HUES6 (cell line): ENCODE data around the gene WWP2.

Experiments used
- H3K27ac ChIP-seq: 2 replicates; pipeline ENCODE4 v1.7.0; 2013; ENCODE audit warnings: low read depth, mild to moderate bottlenecking, low read length, inconsistent platforms
- H3K27me3 ChIP-seq: 2 replicates; pipeline ENCODE4 v1.6.1; 2013; ENCODE audit warnings: low read length; ENCODE audit not compliant: control insufficient read depth, insufficient read depth
- H3K36me3 ChIP-seq: 2 replicates; pipeline ENCODE4 v1.6.1; 2013; ENCODE audit warnings: low read length; ENCODE audit not compliant: control insufficient read depth, insufficient read depth
- H3K4me1 ChIP-seq: 2 replicates; pipeline ENCODE4 v1.6.1; 2013; ENCODE audit warnings: low read length; ENCODE audit not compliant: control insufficient read depth, insufficient read depth
- H3K4me3 ChIP-seq: 2 replicates; pipeline ENCODE4 v1.5.1; 2013; ENCODE audit warnings: low read depth, low read length
- H3K9ac ChIP-seq: one replicate; pipeline ENCODE4 v1.6.1; 2013; ENCODE audit warnings: mild to moderate bottlenecking, low read length
- H3K9me3 ChIP-seq: 2 replicates; pipeline ENCODE4 v1.6.1; 2013; ENCODE audit warnings: low read depth, low read length; ENCODE audit not compliant: control insufficient read depth, insufficient read depth

WWP2 gene

DNA sequence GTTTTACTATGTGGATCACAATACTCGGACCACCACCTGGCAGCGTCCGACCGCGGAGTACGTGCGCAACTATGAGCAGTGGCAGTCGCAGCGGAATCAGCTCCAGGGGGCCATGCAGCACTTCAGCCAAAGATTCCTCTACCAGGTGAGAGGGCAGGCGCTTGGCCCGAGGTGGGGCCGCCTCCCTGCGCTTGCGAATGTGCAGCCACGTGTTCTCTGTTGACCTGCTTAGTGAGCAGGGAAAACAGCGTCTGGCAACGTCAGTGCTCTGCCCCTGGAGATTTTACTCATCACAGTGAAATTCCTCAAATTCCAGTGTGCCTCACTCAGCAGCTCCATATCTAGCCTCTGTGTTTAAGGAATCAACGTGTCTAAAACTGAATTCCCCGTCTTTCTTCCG, 155.6 kb downstream of the WWP2 start:
- H3K4me3 ChIP-seq, result peak overlapping the region; percentile 11; the same call in 1 of the 2 replicates

DNA sequence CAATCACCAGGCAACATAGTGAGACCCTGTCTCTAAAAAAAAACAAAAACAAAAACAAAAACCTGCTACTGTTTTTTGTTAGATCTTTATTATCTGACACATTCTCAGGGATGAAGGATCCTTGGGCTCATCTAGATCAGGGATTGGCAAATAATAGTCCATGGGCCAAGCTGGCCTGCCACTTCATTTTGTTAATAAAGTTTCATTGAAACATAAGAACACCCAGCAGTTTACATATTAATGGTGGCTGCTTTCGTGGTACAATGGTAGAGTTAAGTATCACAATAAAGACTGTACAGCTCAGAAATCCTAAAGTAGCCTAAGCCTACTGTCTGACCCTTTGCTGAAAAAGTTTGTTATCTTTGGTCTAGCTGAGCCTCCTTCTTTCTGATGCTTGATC, 156.1 kb downstream of the WWP2 start:
- H3K9me3 ChIP-seq, result no peaks in the 10 kb centered on the region
- H3K27ac ChIP-seq, result peak overlapping the region; percentile 54; the same call in 1 of the 2 replicates
- H3K4me1 ChIP-seq, result peaks cover 16% of the 10 kb centered on the region
- H3K36me3 ChIP-seq, result no peaks in the 10 kb centered on the region
- H3K9ac ChIP-seq, result peak overlapping the region; percentile 12
- no peaks in the 10 kb centered on the region for H3K27me3 ChIP-seq
- no peak overlapping the region for H3K4me3 ChIP-seq

More for the DNA sequence above, 155.6 kb downstream of the WWP2 start:
- peaks cover 16% of the 10 kb centered on the region for H3K4me1 ChIP-seq
- H3K9ac ChIP-seq, result peak overlapping the region; percentile 12
- H3K27ac ChIP-seq, result peak overlapping the region; percentile 54; the same call in 1 of the 2 replicates
- no peaks in the 10 kb centered on the region for H3K9me3 ChIP-seq
- no peaks in the 10 kb centered on the region for H3K36me3 ChIP-seq
- H3K27me3 ChIP-seq, result no peaks in the 10 kb centered on the region

DNA sequence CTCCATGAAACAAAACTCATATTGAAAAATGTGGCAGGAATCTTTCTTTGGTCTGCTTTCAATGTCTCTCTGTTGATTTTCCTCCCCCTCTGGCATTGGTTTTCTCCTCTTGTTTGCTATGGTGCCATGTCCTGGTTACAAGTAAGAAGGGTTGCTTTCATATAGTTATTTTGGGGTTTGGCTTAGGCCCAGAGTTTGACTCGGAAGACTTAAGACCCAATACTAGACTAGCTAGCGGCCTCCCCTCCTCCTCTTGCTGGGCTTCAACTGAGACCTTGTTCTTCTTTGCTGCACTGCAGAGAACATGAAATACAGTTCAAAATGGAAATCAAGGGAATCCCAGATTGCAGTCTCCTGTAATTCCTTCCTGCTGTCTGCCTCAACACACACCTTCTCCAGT, 159.0 kb downstream of the WWP2 start:
- Histone ChIP-seq H3K9ac (no peak overlapping the region), H3K27ac (no peak overlapping the region), H3K4me1 (peaks cover 27% of the 10 kb centered on the region), H3K4me3 (no peak overlapping the region), H3K9me3 (no peaks in the 10 kb centered on the region), H3K27me3 (no peaks in the 10 kb centered on the region), H3K36me3 (peaks cover 2% of the 10 kb centered on the region; the same call in 1 of the 2 replicates)

DNA sequence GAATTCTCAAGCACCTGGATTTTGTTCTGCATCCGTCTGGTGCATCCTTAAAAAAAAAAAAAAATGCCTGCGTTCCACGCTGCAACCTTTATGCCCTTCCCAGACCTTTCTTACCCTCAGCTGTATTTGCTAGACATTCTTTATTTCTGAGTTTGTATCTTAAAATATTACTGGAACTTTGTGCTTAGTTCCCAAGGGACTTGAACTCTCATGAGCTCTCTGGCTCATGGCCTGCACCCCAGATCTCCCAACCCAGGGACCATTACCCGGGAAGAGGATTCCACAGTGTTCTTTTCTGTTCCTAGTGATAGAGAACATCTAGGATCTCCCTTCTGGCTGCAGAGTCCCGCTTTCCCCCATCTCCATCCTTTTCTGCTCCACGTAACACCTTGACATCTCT, 160.1 kb downstream of the WWP2 start:
- Histone ChIP-seq H3K27me3 (no peaks in the 10 kb centered on the region), H3K4me1 (peaks cover 24% of the 10 kb centered on the region), H3K4me3 (no peak overlapping the region), H3K36me3 (peaks cover 3% of the 10 kb centered on the region; the same call in 1 of the 2 replicates), H3K27ac (no peak overlapping the region), H3K9me3 (no peaks in the 10 kb centered on the region), H3K9ac (no peak overlapping the region)

DNA sequence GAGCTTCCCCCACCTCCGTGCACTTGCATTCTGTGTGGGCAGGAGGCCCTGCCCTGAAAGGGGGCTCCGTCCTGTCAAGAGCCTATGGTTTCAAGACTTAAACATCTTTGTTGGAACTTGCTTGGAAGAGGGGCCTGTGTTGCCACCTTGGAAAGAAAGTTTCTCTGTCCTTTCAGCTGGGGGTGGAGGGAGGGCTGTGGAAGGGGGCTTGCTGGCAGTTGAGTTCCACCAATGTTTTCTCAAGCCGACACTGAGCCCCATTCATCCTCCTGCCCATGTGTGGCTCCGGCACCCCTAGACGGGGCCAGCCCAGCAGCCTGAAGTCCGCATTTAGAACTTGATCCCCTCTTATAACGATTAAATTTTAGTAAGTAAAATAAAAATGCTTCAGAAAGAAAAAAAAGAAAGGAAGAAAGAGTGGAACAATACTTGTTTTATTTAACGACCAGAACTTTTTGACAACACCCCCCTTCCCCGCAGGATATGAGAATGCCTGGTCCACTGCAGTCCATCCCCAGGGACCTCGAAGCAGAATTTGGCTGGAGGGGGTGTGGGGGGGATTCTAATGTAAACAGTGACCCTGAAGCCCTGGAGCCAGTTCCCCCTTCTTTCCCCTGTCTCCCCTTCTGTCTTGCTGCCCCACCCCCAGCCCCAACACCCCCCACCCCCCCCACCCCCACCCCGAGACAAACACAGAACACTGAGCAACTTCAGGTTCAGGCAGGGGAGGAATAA, 162.1 kb downstream of the WWP2 start:
- no peak overlapping the region for H3K4me3 ChIP-seq
- H3K27ac ChIP-seq, result no peak overlapping the region
- H3K9ac ChIP-seq, result no peak overlapping the region

DNA sequence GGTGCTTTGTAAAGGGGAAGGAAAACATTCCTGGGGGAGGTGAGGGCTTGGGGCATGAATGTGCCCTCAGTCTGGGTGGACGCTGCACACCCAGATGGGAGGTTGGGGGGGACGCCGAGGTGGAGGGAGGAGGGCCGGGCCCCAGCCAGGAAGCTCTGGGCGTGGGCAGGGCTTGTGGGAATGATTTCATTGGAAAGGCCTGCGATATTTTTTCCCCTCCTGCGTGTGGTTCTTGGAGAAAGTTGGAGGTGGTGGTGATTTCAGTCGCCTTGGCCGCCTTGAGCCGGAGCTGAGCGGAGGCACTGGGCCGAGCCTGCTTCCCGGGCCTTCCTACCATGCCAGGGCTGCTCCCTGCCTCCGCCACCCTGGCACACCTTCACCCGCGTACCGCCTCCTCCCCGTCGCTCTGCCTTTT, 162.7 kb downstream of the WWP2 start:
- Histone ChIP-seq H3K4me3 (no peak overlapping the region), H3K27ac (0 out of 2 replicates have a peak overlapping the region, but pooled peaks have one; percentile 41)

More for the DNA sequence above, 162.1 kb downstream of the WWP2 start:
- Histone ChIP-seq H3K27me3 (no peaks in the 10 kb centered on the region), H3K4me1 (peaks cover 15% of the 10 kb centered on the region), H3K36me3 (peaks cover 3% of the 10 kb centered on the region; the same call in 1 of the 2 replicates), H3K9me3 (no peaks in the 10 kb centered on the region)

DNA sequence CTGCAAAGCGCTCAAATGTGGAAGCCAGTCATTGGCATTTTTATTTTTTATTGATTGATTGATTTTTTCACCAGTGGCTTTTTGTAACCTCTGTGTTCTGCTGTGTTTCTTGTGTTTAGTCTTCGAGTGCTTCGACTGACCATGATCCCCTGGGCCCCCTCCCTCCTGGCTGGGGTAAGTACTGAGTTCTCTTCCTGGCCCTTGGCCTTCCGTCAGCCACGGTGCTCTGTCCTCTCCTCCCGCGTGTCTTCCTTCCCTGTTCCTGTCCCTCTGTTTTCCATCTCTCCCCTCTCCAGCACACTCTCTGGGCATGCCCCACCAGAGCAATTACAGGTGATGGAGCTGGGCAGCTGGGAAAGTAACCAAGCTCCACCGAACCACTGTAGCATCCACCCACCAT, 163.2 kb downstream of the WWP2 start:
- peaks cover 19% of the 10 kb centered on the region for H3K4me1 ChIP-seq
- no peak overlapping the region for H3K4me3 ChIP-seq
- H3K9ac ChIP-seq, result no peak overlapping the region
- H3K36me3 ChIP-seq, result peaks cover 10% of the 10 kb centered on the region; the same call in 1 of the 2 replicates
- 0 out of 2 replicates have a peak overlapping the region, but pooled peaks have one; percentile 41 for H3K27ac ChIP-seq
- no peaks in the 10 kb centered on the region for H3K9me3 ChIP-seq
- no peaks in the 10 kb centered on the region for H3K27me3 ChIP-seq

More for the DNA sequence above, 162.7 kb downstream of the WWP2 start:
- Histone ChIP-seq H3K9me3 (no peaks in the 10 kb centered on the region), H3K27me3 (no peaks in the 10 kb centered on the region), H3K4me1 (peaks cover 16% of the 10 kb centered on the region), H3K36me3 (peaks cover 9% of the 10 kb centered on the region; the same call in 1 of the 2 replicates), H3K9ac (no peak overlapping the region)

DNA sequence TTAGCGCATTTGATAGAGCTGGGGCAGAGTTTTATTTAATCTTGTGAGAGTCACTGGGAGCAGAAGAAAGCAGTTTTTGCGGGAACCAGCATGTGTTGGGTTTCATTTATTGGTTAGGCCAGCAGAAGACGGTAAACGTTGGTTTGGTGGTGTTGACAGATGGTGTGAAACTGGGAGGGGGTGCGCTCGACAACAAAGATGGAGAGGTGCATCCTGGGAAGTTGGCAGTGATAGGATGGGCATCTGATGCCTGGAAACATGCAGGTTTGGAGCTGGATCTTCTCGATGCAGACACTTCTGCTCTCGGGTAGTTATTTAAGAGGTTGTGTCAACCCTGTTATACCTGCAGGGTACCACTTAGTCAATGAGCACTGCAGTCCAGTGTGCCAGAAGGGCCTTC, 164.1 kb downstream of the WWP2 start:
- no peak overlapping the region for H3K4me3 ChIP-seq
- H3K4me1 ChIP-seq, result peaks cover 19% of the 10 kb centered on the region
- H3K9me3 ChIP-seq, result no peaks in the 10 kb centered on the region
- no peak overlapping the region for H3K9ac ChIP-seq
- H3K36me3 ChIP-seq, result peaks cover 17% of the 10 kb centered on the region; the same call in 1 of the 2 replicates
- H3K27me3 ChIP-seq, result no peaks in the 10 kb centered on the region
- H3K27ac ChIP-seq, result no peak overlapping the region

DNA sequence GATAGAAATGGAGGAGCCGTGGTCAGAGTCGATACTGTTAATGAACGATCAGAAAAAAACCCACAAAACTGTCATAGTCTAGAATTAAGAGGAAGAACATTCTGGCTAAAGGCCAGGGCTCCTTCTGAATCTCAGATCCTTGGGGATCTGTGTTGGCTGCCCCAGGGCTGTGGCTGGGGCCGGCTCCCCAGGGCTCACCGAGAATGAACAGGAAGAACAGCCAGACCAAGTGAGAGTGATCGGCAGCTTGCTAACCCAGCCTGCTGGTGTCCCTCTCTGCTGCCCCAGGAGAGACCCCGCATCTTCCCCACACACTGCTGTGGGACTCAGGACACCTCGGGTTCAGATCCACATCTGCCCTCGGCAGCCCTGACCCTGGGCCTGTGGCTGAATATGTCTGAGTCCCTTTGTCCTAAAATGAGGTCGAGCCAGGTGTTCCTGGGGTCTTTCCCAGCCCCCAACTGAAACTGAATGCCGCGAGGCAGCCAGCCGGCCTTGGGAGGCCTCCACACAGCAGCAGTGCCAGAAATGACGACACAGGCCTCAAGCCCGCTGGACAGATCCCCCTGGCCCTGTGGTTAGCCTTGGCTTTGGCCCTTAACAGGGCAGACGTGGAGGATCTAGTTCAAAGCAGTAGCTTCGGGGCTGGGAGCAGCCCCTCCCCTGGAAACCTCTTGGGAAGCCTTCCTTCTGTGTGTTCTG, 165.1 kb downstream of the WWP2 start:
- peaks cover 19% of the 10 kb centered on the region for H3K4me1 ChIP-seq
- H3K9ac ChIP-seq, result no peak overlapping the region
- H3K36me3 ChIP-seq, result peaks cover 25% of the 10 kb centered on the region; the same call in 1 of the 2 replicates

DNA sequence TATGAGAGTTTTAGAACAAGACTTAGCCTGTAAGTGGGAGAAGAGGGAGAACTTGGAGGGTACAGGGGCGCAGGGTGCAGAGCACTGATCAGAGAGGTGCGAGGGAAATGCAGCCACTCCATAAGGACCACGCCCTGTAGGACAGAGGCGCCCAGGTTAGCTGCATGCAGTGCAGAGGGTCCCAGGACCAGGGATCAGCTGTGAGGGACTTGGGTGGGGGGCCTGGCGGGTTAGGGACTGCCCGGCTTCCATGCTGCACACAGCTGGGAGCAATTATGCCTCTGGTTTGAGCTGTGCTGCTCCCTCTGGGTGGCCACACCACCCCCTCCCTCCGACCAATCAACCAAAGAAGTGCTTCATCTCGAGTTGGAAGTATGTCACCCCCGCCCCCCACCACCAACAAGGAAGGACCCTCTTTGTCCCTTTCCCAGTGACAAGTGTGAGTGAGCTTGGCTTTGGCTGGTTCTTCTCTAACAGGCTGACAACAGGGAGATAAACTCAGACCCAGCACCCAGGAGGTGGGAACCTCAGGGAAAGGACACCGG, 166.8 kb downstream of the WWP2 start:
- H3K36me3 ChIP-seq, result peaks cover 30% of the 10 kb centered on the region; the same call in 1 of the 2 replicates
- no peaks in the 10 kb centered on the region for H3K9me3 ChIP-seq
- no peak overlapping the region for H3K4me3 ChIP-seq
- H3K9ac ChIP-seq, result no peak overlapping the region
- no peaks in the 10 kb centered on the region for H3K27me3 ChIP-seq
- peaks cover 13% of the 10 kb centered on the region for H3K4me1 ChIP-seq
- no peak overlapping the region for H3K27ac ChIP-seq

More for the DNA sequence above, 165.1 kb downstream of the WWP2 start:
- Histone ChIP-seq H3K4me3 (no peak overlapping the region), H3K27ac (peak overlapping the region; percentile 72), H3K9me3 (no peaks in the 10 kb centered on the region), H3K27me3 (no peaks in the 10 kb centered on the region)
